ENCODE data around the gene SLC44A3.

GRCh38 chr1:94832931-94833585, 12.9 kb downstream of the SLC44A3 start:
- no peak for TF ChIP-seq CTCF (IDR thresholded peaks at IDR 0.05)
- no peak for TF ChIP-seq ZFX (IDR thresholded peaks at IDR 0.05; ENCODE audit: borderline replicate concordance)
